Measurements from ENCODE around the gene ADAP1.
"Not testable (repeated sequence)": the region's sequence is repeated elsewhere in the genome, so short reads cannot be mapped to it uniquely, and the experiment has no call there.

The ADAP1 gene

GRCh38 chr7:882336-883035 lies 72.0 kb downstream of the ADAP1 start:
- no peak for DNase-seq (ENCODE audit: low read depth in 3 of 3)

GRCh38 chr7:881441-882234 lies 72.8 kb downstream of the ADAP1 start:
- DNase-seq (ENCODE audit: low read depth in 3 of 3): no peak

- DNase-seq (ENCODE audit: low read depth in 3 of 3): no peak
These were observed 74.0 kb downstream of the ADAP1 start for GRCh38 chr7:880450-880849.

GRCh38 chr7:879706-880105 lies 74.8 kb downstream of the ADAP1 start:
- no peak for DNase-seq (ENCODE audit: low read depth in 3 of 3)

- DNase-seq (ENCODE audit: low read depth in 3 of 3): no peak
These were observed 75.4 kb downstream of the ADAP1 start for GRCh38 chr7:879093-879492.

GRCh38 chr7:877312-878232 lies 76.9 kb downstream of the ADAP1 start:
- DNase-seq (ENCODE audit: low read depth in 3 of 3): no peak

GRCh38 chr7:876972-877311 lies 77.5 kb downstream of the ADAP1 start:
- no peak for DNase-seq (ENCODE audit: low read depth in 3 of 3)

GRCh38 chr7:876077-876971 lies 78.2 kb downstream of the ADAP1 start, which contains the start of gene GET4:
TSS of gene GET4 (plus strand) at chr7:876554. CDS start at chr7:876646, 92 bp downstream.
- DNase-seq (ENCODE audit: low read depth in 3 of 3): peak; percentile 93 to 94 (median 94)

GRCh38 chr7:875476-876076 lies 78.9 kb downstream of the ADAP1 start:
- no peak for DNase-seq (ENCODE audit: low read depth in 3 of 3)

- no peak for DNase-seq (ENCODE audit: low read depth in 3 of 3)
These were observed 79.4 kb downstream of the ADAP1 start for GRCh38 chr7:875051-875450.

GRCh38 chr7:874031-874749 lies 80.3 kb downstream of the ADAP1 start:
- DNase-seq (ENCODE audit: low read depth in 3 of 3): no peak

GRCh38 chr7:873367-874002 lies 81.0 kb downstream of the ADAP1 start:
- peak; percentile 49 to 71 (median 53) for DNase-seq (ENCODE audit: low read depth in 3 of 3)

- DNase-seq (ENCODE audit: low read depth in 3 of 3): not testable (repeated sequence)
These were observed 81.8 kb downstream of the ADAP1 start for GRCh38 chr7:872685-873084.

GRCh38 chr7:871900-872537 lies 82.5 kb downstream of the ADAP1 start:
- no peak for DNase-seq (ENCODE audit: low read depth in 3 of 3)

GRCh38 chr7:869348-869747 lies 85.1 kb downstream of the ADAP1 start:
- DNase-seq (ENCODE audit: low read depth in 3 of 3): no peak

GRCh38 chr7:868189-868486 lies 86.3 kb downstream of the ADAP1 start:
- no peak for DNase-seq (ENCODE audit: low read depth in 3 of 3)

- no peak for DNase-seq (ENCODE audit: low read depth in 3 of 3)
These were observed 86.9 kb downstream of the ADAP1 start for GRCh38 chr7:867406-868188.

- no peak for DNase-seq (ENCODE audit: low read depth in 3 of 3)
These were observed 87.5 kb downstream of the ADAP1 start for GRCh38 chr7:867001-867405.
